Cardiac fibroblast (primary cell): ENCODE measurements around the gene TULP4.

Experiments
- DNase-seq, 2 donors: peaks; one replicate each; pipeline versions ENCODE4 v3.0.0 to v3.0.0-alpha.2; 2010; ENCODE audit warnings: low read depth in 2 of 2
- H3K4me3 ChIP-seq, 2 donors: replicated peaks in 1 of 2; 1 replicate in 1 of 2; 2 replicates in 1 of 2; pipeline ENCODE4 v1.5.1; 2011; ENCODE audit warnings: low read depth in 2 of 2, low read length in 2 of 2, mild to moderate bottlenecking in 2 of 2, moderate library complexity in 1 of 2
- CTCF ChIP-seq: IDR thresholded peaks from one replicate; pipeline ENCODE4 v1.5.1; 2011; ENCODE audit warnings: low read depth, mild to moderate bottlenecking, low read length, inconsistent platforms

The TULP4 gene

DNA sequence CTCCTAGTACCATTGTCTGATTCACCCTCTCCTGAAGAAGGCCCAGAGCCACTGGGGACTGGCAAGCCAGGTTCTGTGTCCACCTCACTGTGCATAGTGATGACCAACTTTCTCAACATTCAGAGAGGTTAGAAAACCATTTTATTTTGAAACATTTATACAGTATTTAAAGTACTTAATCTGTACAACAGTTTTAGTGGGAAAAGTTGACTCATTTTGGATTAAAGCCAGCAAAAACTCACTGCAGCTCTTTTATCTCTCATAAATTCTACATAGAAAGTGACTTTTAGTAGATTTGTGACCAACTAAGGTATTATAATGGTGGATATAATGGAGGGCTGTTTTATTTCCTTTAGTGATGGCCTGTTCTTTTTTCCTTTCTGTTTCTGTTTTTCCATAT is 9.7 kb downstream of the TULP4 start:
- no peak overlapping the region for H3K4me3 ChIP-seq
- peak; percentile 77 to 79 for DNase-seq
- no peak for TF ChIP-seq CTCF

- no peak for DNase-seq
- H3K4me3 ChIP-seq = no peak overlapping the region
- TF ChIP-seq CTCF = no peak
Observed at GRCh38 chr6:158322400-158322723, 10.1 kb downstream of the TULP4 start.

GRCh38 chr6:158322724-158323560 is 10.7 kb downstream of the TULP4 start:
- no peak for TF ChIP-seq CTCF
- peak; percentile 61 to 80 for DNase-seq

DNA sequence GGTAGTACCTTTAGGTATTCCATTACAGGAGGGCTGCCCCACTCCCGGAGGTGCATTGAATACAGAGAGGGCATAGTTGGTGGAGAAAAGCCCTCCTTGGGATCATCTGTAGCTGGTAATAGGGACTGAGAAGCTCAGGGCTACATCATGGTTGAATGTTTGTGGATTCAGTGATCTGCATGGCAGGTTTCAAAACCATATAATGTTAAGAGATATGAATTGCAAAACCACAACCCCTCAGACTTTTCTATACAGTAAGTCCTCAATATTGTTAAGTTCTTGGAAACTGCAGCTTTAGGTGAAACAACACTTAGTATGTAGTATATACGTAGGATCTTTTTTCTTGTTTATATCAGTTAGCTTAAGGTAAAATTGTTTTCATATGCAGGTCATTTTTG is 11.3 kb downstream of the TULP4 start:
- no peak for DNase-seq
- H3K4me3 ChIP-seq = no peak overlapping the region
- no peak for TF ChIP-seq CTCF

More at GRCh38 chr6:158322724-158323560, 10.7 kb downstream of the TULP4 start:
- H3K4me3 ChIP-seq = no peak overlapping the region

DNA sequence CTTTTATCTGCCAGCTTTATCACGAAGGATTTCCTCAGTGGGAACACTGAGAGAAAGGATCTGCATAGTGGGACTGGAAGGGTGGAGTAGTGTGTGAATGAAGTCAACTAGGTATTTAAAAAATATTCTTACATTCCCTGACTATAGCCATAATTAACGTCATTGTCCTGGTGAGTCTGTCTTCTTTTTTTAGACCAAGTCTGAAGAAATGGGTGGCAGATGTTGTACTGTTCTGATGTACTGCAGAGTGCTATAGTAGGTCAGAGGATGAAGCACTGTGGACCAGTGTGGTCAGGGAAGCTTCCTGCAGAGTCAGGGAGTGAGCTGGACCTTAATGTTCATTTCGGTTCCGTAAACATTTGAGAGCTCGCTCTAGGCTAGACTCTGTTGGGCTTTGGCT is 11.9 kb downstream of the TULP4 start:
- TF ChIP-seq CTCF = no peak
- peak; percentile 20 to 59 for DNase-seq
- no peak overlapping the region for H3K4me3 ChIP-seq

- no peak for DNase-seq
- TF ChIP-seq CTCF = no peak
Observed at GRCh38 chr6:158327211-158327610, 14.9 kb downstream of the TULP4 start.

DNA sequence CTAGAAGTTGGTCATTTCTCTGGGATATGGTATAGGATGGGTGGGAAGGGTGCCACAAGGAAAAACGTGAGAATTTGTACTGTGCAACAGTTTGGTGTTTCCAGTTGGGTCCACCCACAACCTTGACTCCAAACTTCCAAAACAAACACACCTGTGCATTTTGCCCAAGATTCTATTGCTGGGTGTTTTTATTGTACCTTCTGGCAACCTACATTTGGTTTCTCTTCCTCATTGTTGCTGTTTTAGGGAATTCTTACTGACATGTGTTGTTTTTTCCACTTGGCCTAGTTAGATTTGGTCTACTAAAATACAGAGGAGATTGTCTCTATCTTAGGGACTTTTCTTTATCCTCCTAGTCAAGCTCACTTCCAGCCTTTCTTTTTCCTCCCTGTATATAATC is 16.7 kb downstream of the TULP4 start:
- no peak overlapping the region for H3K4me3 ChIP-seq
- no peak for TF ChIP-seq CTCF
- no peak for DNase-seq

More at GRCh38 chr6:158327211-158327610, 14.9 kb downstream of the TULP4 start:
- H3K4me3 ChIP-seq = no peak overlapping the region
